ENCODE measurements around the gene PAEP.
"Not testable (repeated sequence)": the region's sequence is repeated elsewhere in the genome, so short reads cannot be mapped to it uniquely, and the experiment has no call there.

The PAEP gene

DNA sequence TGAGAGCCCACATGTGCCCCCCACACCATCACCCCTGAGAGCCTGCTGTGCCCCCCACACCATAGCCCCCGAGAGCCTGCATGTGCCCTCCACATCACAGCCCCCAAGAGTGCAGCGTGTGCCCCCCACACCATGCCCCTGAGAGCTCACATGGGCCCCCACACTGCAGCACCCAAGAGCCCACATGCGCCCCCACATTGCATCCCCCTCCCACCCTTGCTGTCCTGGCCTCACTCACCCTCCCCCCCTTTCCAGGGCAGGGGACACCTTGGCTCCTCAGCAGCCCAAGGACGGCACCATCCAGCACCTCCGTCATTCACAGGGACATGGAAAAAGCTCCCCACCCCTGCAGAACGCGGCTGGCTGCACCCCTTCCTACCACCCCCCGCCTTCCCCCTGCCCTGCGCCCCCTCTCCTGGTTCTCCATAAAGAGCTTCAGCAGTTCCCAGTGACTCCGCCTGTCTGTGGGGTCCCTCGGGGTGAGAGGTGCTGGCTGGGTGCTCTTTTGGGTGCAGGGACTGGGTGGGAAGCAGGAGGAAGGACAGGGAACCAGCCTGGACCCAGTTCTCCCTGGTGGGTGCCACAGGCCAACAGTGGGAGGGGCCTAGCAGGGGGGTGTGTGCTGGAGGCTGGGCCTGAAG, 35.3 kb upstream of the PAEP start:
- DNase-seq = no peak

DNA sequence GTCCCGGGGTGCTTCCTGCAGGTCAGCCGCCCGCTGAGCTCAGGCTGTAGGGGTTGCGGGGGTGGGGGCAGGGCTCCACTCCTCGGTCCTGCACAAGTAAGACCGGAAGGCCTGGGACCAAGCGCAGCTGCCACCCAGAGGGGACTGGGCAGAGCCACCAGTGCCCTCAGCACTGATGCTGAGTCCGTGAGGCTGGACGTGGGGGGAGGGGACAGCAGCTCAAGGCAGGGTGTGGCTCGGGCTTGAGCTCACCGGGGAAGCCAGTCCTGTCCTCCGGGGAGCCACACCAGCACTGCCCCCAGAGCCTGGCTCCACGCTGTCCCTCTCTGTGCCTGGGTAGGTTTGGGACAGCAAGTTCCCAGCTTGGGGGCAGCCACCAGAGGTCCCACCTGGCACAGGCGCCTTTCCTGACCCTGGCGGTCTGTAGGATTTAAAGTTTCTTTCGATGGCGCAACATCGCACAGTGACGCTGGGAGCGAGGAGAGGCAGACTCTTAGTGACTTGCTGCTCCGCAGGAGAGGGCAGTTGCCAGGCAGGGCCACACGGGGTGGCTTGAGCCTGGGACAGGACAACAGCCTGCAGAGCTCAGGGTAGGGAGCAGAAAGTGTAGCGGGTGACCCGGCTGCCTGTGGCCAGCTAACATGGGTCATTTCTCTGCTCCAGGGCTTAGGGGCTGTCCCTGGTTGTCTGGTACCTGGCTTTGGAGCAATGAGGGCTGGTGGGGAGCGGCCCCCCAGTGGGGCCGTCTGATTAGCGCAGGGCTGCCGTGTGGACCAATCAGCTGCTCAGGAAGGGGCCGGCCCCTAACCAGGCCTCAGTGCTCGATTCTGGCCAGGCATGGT, 34.6 kb upstream of the PAEP start:
- no peak for DNase-seq

DNA sequence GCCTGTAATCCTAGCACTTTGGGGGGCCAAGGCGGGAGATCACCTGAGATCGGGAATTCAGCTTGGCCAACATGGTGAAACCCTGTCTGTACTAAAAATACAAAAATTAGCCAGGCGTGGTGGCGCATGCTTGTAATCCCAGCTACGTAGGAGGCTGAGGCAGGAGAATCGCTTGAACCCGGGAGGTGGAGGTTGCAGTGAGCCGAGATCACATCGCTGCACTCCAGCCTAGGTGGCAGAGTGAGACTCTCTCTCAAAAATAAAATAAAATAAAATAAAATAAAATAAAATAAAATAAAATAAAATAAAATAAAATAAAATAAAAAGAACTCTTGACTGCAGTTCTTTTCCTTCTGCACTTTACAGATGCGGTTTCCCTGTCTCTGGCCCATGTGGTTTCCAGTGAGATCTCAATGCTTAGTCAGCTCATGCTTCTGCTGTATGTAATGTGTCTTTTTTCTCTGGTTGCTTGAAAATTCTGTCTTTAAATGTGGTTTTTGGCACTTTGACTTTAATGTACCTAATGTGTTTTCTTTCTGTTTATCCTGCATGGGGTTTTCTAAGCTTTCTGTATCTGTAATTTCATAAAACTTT, 32.6 kb upstream of the PAEP start:
- DNase-seq = not testable (repeated sequence)

DNA sequence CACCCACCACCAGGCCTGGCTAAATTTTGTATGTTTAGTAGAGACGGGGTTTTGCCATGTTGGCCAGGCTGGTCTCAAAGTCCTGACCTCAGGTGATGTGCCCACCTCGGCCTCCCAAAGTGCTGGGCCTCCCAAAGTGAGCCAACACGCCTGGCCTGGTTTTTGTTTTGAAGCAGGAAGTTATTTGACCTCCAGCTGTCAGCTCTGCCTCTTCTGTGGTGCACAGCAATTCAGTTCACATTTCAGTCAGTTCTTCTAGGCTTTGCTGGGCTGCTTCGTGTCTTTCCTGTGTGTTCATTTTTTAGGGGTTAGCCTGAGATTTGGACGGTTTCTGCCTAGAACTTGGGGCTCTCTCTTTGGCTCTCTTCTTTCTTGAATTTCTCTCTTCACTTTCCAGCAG, 31.4 kb upstream of the PAEP start:
- DNase-seq = no peak

DNA sequence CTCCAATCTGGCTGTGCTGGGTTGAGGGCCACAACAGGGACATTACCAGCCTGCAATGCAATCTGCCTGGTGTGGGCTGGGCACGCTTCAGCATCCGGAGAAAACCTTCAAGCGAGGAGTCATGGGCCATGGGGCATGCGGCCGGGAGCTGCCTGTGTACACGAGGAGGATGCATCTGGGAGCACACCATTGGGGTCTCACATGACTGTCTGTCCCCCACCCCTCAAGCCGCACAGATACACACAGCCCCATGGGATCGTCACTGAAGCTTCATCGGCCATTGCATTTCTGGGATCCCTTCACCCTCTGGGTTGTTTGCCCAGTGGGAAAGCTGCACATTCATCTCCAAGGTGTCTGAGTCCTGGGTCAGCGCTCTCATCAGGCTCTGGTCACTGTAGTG, 30.5 kb upstream of the PAEP start:
- DNase-seq = no peak

DNA sequence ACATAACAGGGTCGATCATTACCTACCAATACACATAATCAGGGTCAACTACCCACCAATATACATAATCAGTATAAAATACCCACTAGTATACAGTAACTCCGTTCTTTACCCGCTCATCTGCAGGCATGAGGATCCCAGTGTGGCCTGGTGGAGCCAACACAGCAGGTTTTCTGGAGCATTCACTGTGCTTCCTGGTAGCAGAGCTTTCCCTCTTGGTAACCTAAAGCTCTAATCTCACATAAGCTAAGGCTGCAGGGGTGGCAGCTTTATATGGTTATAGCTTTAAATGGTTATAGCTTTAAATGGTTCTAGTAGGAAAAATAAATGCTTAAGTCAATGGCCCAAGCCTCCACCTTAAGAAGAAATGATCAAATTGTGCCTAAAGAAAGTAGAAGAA, 28.4 kb upstream of the PAEP start:
- DNase-seq = no peak

DNA sequence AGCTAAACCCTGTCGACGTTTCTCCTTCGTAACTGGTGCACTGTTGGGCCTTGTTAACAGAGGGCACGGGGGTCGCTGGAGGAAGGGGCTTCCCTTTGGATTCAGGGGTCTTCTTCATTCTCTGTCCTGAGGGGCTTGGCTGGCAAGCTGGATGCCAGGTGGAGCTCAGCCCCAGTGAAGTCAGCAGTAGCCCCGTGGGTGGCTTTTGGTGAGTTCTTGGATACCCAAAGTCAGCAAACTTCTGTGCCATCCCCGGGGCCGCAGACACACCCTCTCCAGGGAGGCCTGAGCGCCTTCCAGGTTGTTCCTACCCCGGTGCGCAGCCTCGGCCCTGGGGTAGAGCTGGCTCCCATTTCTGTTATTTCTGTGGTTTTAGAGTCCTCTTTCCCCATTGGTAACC, 27.9 kb upstream of the PAEP start:
- DNase-seq = no peak

DNA sequence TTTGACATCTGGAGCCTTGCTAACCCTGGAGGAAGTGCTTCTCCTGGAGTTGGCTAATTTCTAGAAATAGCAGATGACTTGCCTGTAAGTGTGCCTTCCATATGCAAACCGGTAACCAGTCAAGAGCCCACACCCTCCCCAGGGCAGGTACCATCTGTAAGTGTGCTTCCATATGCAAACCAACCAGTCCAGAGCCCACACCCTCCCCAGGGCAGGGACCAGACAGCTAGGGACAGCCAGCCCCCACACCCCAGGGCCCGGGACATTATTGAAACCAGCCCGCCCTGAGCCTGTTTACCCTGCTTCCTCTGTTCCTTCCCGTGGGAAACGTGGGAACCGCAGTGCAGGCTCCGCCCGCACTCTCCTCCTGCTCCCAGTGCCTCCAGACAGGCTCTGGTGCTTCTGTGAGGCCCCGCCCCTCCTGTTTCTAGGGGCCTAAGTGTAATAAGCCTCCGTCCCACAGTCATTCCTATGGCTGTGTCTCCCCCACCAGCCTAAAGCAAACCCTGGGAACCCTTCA, 27.3 kb upstream of the PAEP start:
- not testable (repeated sequence) for DNase-seq

DNA sequence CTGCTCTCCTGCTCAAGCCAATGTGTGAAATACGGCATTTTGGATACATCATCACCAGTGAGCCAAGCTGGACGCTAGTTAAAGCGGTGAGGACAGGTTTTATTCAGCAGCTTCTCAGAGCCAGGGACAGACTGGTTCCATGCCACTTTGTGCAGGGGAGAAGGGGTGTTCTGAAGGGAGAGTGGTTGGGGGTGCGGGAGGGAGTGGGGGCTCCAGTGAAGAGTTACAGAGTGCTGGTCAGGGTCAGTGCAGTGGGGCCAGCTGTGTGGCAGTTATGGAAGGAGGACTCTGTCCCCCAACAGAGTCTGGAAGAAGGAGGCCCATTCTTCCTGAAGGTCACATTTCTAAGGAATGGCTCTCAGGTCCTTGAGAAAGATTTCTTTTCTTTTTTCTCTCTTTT, 26.7 kb upstream of the PAEP start:
- DNase-seq = not testable (repeated sequence)

DNA sequence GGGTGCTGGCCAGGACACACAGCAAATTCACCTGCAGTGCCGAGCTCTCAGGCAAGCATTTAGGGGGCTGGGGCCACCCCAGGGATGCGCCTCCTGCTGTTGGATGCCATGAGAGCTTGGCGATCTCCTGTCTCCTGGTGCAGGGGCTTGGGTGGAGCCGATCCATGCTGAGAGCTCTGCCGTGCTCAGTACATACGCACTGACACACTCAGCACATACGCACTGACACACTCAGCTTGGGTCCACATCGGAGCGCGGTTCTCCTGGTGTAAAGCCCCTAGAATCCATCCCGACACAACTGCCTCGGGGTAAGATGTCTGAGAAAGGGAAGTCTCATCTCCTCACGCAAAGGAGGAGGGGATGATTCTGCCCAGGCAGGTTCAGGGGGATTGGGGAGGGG, 25.9 kb upstream of the PAEP start:
- not testable (repeated sequence) for DNase-seq

DNA sequence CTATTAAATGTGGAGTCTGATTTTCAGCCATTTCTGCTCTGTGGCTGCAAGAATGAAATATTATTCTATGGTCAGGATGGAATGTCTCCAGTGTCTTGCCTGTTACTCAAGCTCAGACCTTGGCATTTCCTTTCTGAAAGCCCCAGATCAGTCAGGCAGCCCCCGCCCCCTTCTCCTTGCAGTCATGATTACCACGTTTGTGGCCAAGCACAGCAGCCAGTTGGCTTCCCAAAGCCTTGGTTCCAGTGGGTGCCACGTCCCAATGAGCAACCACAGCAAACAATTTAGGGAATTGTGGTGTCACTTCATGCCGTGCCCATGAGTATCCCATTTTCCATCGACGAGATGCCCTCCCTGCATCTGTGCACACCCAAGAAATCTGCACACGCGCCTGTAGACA, 25.3 kb upstream of the PAEP start:
- DNase-seq = no peak

DNA sequence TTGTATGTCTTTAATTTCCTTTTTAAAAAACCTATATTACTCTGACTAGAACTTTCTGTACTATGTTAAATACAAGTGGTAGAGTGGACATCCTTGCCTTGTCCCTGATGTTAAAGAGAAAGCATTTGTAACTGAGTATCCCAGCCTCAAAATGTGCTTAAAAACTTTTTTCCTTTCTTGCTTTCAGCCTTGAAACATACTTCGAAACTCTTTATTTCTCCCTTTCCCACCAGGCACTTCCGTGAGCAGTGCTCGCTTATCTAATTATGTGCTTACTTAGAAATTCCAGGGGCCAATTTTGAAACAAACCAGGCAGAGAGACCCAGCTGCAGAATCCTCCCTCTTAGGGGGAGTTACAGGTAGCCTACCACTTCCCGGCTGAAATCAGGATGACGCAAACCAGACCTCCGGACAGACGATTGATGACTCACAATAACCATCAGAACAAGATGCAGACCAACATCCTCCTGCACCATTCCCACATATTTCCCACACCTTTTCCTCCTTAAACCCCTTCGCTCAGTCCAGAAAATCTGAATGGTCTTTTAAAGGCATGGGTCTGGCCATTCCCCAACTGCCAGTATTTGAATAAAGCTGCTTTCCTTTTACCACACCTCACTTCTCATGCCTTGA, 18.2 kb upstream of the PAEP start:
- not testable (repeated sequence) for DNase-seq

DNA sequence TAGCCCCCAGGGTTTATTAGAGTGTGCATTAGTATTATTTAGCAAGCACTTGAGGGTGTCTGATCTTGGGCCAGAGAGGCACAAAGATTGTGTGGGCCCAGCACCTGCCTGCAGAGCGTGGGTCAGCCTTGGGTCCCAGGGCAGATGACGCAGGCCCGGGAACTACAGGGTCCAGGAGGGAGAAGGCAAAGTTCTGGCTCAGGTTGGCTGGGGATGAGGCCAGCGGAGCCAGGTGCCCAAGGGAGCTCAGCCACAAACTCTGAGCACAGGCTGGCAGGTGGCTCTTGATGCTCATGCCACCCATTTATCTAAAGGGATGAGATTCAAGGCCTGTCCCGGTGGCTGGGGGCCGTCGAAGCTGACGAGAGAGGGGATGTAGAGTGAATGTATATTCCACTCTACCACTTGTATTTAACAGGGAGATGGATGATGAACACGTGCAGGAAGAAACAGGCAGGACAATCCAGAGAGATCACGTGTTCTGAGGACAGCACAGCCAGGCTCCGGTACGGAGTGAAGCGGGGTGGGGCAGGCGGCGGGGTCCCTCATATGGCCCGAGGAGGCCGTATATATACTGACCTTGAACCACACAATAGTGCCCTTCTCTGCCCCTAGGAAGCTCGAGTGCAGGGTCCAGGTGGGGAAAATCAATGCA, 16.4 kb upstream of the PAEP start:
- DNase-seq = no peak

DNA sequence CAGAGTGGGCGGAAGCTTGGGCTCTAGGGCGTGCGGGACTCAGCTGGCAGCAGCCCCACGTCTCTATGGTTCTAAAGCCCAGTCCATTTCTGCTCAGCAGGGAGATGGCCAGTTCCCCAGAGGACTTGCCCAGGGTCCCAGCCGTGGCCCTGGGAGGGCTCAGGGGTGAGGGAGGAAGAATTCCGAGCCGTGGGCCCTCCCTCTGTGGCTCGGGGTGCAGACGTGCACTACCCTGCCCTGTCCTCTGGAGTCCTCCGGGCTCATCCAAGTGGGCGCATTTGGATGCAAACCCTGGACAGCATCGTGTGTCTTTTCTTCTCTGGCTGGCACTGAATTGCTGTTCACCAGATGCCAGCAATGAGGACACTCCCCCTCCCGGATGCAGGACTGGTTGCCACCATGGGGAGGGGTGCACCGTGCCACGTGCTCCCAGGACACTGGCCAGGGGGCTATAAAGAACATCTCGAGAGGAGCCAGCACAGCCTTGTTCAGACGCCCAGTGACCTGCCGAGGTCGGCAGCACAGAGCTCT, 15.8 kb upstream of the PAEP start, which contains the start of gene OBP2A:
OBP2A (plus strand) TSS at position 481 of the 531 bp plus-strand sequence. CDS start 55 bp downstream, outside the sequence.
- not testable (repeated sequence) for DNase-seq

DNA sequence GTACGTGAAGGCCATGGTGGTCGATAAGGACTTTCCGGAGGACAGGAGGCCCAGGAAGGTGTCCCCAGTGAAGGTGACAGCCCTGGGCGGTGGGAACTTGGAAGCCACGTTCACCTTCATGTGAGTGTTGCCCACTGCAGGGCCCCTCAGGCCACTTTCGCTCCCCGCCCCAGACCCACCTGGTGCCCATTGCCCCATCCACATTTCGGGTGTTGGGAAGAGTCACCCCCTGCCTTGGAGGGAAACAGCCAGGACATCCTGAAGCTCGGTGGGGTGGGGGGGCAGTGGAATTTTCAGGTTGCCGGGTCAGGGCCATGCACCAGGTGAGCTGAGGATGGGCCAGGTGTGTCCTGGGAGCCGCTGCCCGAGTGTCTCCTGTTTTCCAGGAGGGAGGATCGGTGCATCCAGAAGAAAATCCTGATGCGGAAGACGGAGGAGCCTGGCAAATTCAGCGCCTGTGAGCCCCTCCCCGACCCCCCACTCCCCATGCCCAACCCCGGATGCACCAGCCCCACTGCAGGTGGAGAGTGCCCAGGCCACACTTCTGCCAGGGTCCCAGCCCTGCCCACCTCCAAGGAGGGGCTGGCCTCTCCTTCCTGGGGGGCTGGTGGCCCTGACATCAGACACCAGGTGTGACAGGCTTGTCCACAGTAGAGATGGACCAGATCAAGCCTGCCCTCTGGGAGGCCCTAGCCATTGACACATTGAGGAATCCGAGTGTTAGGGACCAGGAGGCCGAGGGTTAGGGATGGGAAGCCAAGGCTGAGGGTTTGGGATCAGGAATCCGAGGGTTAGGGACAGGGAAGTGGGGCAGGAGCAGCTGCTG, 14.6 kb upstream of the PAEP start:
- not testable (repeated sequence) for DNase-seq

DNA sequence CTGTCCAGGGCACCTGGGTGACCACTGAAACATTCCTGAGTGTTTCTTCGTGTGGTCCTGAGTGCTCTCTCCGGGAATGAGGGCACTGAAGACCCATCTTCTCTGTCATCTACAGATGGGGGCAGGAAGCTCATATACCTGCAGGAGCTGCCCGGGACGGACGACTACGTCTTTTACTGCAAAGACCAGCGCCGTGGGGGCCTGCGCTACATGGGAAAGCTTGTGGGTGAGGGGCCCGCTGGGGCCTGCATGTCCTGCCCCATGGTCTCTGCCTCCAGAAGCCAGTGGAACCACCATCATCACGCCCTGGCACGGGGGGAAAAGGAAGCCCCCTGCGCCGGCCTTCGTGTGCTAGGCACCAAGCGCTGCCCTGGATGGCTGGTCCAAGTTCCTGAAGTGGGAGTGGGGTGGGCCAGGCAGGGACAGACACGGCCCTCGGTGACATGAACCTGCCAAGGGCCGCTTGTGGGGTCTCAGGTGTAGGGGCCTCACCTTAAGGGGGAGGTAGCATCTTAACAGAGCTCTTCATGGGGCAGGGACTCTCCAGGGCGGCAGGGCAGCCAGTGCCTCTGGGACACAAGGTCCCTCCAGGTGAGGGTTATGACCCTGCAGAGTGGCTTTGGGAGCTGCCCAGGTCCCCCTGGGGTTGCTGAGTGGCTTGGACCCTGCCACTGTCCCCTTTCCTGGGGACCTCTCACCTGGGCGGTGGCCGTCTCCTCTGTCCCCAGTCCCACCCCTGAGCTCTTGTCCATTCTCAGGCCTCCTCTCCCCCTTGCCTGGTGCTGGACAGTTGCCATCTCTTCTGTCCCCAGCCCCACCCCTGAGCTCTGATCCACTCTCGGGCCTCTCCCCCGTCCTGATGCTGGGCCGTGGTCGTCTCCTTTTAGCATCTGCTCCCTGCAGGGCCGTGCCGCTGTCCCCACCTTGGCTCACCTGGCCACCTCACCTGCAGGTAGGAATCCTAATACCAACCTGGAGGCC, 13.5 kb upstream of the PAEP start:
- DNase-seq = no peak

DNA sequence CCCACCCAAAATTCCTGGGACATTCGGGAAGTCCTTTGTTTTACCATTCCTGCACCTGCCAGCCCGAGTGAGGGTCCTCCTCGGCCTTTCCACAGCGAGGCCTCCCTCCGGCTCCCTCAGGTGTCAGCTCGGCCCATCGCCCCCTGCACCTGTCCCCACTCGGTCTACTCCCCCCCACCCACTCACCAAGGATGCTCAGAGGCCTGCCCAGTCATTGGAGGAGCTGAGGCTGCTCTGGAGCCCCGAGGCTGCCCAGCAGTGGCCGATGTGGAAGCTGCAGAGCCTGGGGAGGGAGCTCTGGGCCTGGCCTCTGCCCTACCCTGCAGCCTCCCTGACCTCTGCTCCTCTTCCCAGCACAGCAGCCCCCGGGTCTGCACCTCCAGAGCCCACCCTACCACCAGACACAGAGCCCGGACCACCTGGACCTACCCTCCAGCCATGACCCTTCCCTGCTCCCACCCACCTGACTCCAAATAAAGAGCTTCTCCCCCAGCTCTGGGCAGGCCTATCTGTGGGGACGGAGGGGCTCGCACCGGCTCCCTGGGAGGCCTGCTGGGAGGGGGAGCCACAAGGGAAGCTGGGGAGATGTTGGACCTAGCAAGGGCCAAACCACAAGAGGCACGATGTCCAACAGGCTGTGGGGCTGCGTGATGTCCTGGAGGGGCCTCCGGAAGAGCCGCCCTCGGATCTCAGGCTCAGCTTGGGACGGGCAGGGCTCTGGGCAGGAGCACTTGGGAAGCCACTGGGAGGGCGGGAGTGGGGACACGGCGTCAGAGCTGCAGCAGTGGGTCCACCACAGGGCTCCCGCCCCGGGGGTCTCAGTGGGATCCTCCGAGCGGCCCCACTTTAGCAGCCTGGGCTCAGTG, 11.8 kb upstream of the PAEP start:
- not testable (repeated sequence) for DNase-seq

DNA sequence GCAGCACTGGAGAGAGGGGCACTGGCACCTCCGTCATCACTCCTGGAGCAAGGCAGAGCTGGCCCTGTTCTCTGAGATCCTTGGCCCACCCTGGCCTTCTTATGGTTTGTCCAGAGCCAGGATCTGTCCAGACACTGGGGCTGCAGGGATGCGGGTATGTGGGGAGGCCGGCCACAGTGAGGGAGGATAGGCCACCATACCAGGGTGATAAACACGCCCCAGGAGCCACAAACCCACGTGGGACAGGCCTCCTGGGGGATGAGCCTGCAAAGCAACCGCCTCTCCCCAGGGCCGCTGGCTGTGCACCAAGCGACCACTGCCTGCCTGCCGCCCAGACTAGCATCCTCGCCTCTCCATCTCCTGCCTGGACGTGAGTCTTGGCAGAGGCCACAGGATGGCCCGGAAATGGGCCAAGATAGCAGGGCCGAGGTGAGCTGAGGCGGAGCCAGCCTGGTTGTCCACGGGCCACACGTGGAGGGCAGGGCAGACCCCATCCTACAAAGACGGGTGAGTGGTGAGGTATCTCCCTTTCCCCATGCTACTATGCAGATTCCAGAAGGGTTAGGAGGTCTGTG, 11.1 kb upstream of the PAEP start:
- no peak for DNase-seq

DNA sequence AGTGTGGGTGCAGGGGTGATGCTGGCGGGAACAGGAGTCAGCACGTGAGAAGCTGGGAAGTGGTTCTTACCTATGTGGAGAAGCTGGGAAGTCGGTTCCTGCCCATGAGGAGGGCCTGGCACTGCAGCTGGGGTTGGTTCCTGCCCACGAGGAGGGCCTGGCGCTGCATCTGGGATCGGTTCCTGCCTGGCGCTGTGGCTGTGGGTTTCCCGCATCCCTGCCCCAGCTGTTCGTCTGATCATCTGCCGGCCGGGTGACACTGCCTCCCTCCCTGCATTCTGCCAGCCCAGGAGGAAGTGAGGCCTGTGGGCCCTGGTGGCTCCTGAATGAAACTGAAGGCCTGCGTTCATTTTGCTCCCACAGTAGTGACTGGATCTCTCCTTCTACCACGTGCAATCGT, 10.5 kb upstream of the PAEP start:
- DNase-seq = no peak
